K562 (cell line): ENCODE measurements around the gene CRELD2. TPM values are rescaled to one million over a fixed set of nuclear protein-coding genes. Genes with fewer than 3 reads are reported as not detected.

ENCODE experiments used
- ATAC-seq: fragments of 200-7000 bp; cut with Tn5 transposase; 3 replicates; pipeline ENCODE4 v1.9.1; 2020; ENCODE audit warnings: moderate library complexity
- BruUV-seq: library from RNA; stranded (reverse); fragments of 400-500 nt; replicated peaks from 2 replicates; lab custom pipeline; 2021; lab: Mats Ljungman, UMichigan
- CTCF ChIA-PET: fragments of 300-600 bp; formaldehyde crosslinking; extraction: SDS; loops from one replicate; lab custom pipeline; 2021; ENCODE audit warnings: low intra/inter-chr PET ratio; lab: Yijun Ruan, JAX
- POLR2A ChIA-PET: fragments of 300-600, 350-650 bp; sonication (Branson Sonifier 250); formaldehyde crosslinking; extraction: SDS; loops from one replicate; lab custom pipeline; 2021; ENCODE audit warnings: antibody characterized with exemption, inconsistent platforms; lab: Yijun Ruan, JAX
- DNase-seq, 4 experiments: peaks; one replicate each; pipeline versions ENCODE4 v3.0.0 to v3.0.0-alpha.2; 2011 to 2018; ENCODE audit warnings: low spot score in 3 of 4, mixed read lengths in 3 of 4; ENCODE audit errors: extremely low read depth in 1 of 4
- FAIRE-seq: peaks from 2 replicates; lab custom pipeline; 2011; peaks lifted over from hg19 to GRCh38; lab: Jason Lieb, UNC
- H2AFZ ChIP-seq: 2 replicates; pipeline ENCODE4 v1.6.0; 2011; ENCODE audit warnings: low read depth, low read length, control low read depth, inconsistent platforms
- H3K27ac ChIP-seq: fragments of 200-600 bp; 3 replicates; pipeline ENCODE4 v1.8.0; 2011; ENCODE audit warnings: low read depth, mild to moderate bottlenecking, control low read depth, inconsistent platforms, low read length, moderate library complexity, mixed read lengths; ENCODE audit errors: extremely low read depth
- H3K27me3 ChIP-seq, 2 experiments: fragments of 300-600 bp in 1 of 2; 2 replicates in 1 of 2; 3 replicates in 1 of 2; pipeline versions ENCODE4 v1.6.0 to v1.8.0; 2011; ENCODE audit warnings: inconsistent platforms in 2 of 2, low read length in 2 of 2, mild to moderate bottlenecking in 1 of 2, mixed read lengths in 1 of 2, moderate library complexity in 1 of 2; ENCODE audit not compliant: control insufficient read depth in 2 of 2, insufficient read depth in 2 of 2
- H3K36me3 ChIP-seq: fragments of 300-600 bp; 3 replicates; pipeline ENCODE4 v1.8.0; 2011; ENCODE audit warnings: mild to moderate bottlenecking, low read length, inconsistent platforms; ENCODE audit not compliant: control insufficient read depth, insufficient read depth
- H3K4me1 ChIP-seq, 2 experiments: fragments of 200-600 bp in 1 of 2; replicated peaks in 1 of 2; 2 replicates in 1 of 2; 3 replicates in 1 of 2; pipeline versions ENCODE4 v1.5.1 to v1.8.0; 2011; ENCODE audit warnings: inconsistent platforms in 2 of 2, low read length in 2 of 2, mild to moderate bottlenecking in 1 of 2, mixed read lengths in 1 of 2, moderate library complexity in 1 of 2; ENCODE audit not compliant: control insufficient read depth in 2 of 2, insufficient read depth in 2 of 2
- H3K4me2 ChIP-seq: 2 replicates; pipeline ENCODE4 v1.6.1; 2011; ENCODE audit warnings: low read length, control low read depth, inconsistent platforms, mixed read lengths; ENCODE audit not compliant: insufficient read depth
- H3K4me3 ChIP-seq: fragments of 200-600 bp; sonication (generic), shearing (Covaris generic); 2 replicates; pipeline ENCODE4 v1.5.1; 2016; ENCODE audit warnings: control low read depth, inconsistent platforms
- H3K79me2 ChIP-seq: fragments of 200-600 bp; 3 replicates; pipeline ENCODE4 v1.8.0; 2011; ENCODE audit warnings: low read length, inconsistent platforms; ENCODE audit not compliant: control insufficient read depth, insufficient read depth
- H3K9ac ChIP-seq, 2 experiments: 2 replicates each; pipeline versions ENCODE4 v1.6.0 to v1.6.1; 2011; ENCODE audit warnings: low read depth in 2 of 2, low read length in 2 of 2, control low read depth in 1 of 2, inconsistent platforms in 1 of 2, mild to moderate bottlenecking in 1 of 2, mixed read lengths in 1 of 2; ENCODE audit not compliant: insufficient read depth in 1 of 2
- H3K9me1 ChIP-seq: one replicate; pipeline ENCODE4 v1.6.0; 2011; ENCODE audit warnings: inconsistent platforms, mild to moderate bottlenecking, low read length, moderate library complexity; ENCODE audit not compliant: control insufficient read depth, insufficient read depth
- H3K9me3 ChIP-seq: replicated peaks from 2 replicates; pipeline ENCODE4 v1.5.1; 2011; ENCODE audit warnings: low read depth, low read length, inconsistent platforms; ENCODE audit not compliant: control insufficient read depth, insufficient read depth
- H4K20me1 ChIP-seq: replicated peaks from 2 replicates; pipeline ENCODE4 v1.6.1; 2011; ENCODE audit warnings: low read length, inconsistent platforms, mixed read lengths; ENCODE audit not compliant: control insufficient read depth, insufficient read depth
- HNRNPK ChIP-seq: fragments of 200-400 bp; formaldehyde crosslinking; IDR thresholded peaks from one replicate; pipeline ENCODE4 v1.6.1; 2018; ENCODE audit warnings: mild to moderate bottlenecking, low read depth, low read length; ENCODE audit not compliant: poor library complexity, severe bottlenecking
- SMARCA5 ChIP-seq: fragments of 450-650 bp; IDR thresholded peaks from 2 replicates; pipeline ENCODE4 v1.6.1; 2016
- ZBTB8A ChIP-seq: fragments of 450-650 bp; IDR thresholded peaks from 2 replicates; pipeline ENCODE4 v1.6.1; 2018; ENCODE audit warnings: mild to moderate bottlenecking, moderate library complexity; ENCODE audit not compliant: partially characterized antibody
- WGBS: fragments of 100-300 bp; shearing (Covaris generic); methylation state at CpG from one replicate; pipeline ENCODE4 v1.1.6; 2016; ENCODE audit warnings: low coverage, mixed read lengths; ENCODE audit not compliant: insufficient coverage; ENCODE audit errors: missing lambda C conversion rate; 5-methylcytosine and 5-hydroxymethylcytosine counted together
- in situ Hi-C: fragments of 300-500 bp; cut with MboI; formaldehyde crosslinking; loops from 4 replicates; pipeline ENCODE4 v1.15.0; 2018; ENCODE audit warnings: inconsistent platforms, mixed read lengths
- intact Hi-C: fragments of 100-400 bp; cut with micrococcal nuclease; formaldehyde crosslinking; loops from 2 replicates; pipeline ENCODE4 v1.14.2; 2022
- polyA plus RNA-seq, 8 experiments: library from polyadenylated mRNA; depleted of rRNA in 4 of 8; stranded (reverse) in 5 of 8; unstranded in 3 of 8; fragments of >200 nt; fragmentation: Nextera tagmentation in 2 of 8; fragmentation: Illumina TruSeq in 1 of 8; extraction: Ambion mirVana in 2 of 8; extraction: Trizol in 1 of 8; gene quantifications; 2 replicates each; pipeline versions ENCODE4 v1.2.1 to v1.2.3, GENCODE V29; 2011 to 2014; ENCODE audit warnings: inconsistent platforms in 1 of 8, missing spikeins in 1 of 8
- total RNA-seq, 7 experiments: library from RNA; depleted of rRNA in 6 of 7; stranded (reverse); fragments of >200 nt in 6 of 7; fragmentation: Illumina TruSeq in 2 of 7; extraction: Trizol in 2 of 7; gene quantifications; 2 replicates each; pipeline versions ENCODE4 v1.2.1 to v1.2.3, GENCODE V29; 2011 to 2021; ENCODE audit warnings: low replicate concordance in 1 of 7
- TF ChIP-seq, protein P1 (sequence below): fragments of 250-450 bp; sonication (Bioruptor Pico); IDR thresholded peaks from 2 replicates; pipeline ENCODE4 v1.4.0; 2020

CRELD2 gene
- total and polyA plus RNA-seq, 9 of the 15 experiments (the other 6 are each of a cell fraction or from before 2014, with no cell fraction given), result 0.96 to 25.3 (median 8.8) TPM

DNA sequence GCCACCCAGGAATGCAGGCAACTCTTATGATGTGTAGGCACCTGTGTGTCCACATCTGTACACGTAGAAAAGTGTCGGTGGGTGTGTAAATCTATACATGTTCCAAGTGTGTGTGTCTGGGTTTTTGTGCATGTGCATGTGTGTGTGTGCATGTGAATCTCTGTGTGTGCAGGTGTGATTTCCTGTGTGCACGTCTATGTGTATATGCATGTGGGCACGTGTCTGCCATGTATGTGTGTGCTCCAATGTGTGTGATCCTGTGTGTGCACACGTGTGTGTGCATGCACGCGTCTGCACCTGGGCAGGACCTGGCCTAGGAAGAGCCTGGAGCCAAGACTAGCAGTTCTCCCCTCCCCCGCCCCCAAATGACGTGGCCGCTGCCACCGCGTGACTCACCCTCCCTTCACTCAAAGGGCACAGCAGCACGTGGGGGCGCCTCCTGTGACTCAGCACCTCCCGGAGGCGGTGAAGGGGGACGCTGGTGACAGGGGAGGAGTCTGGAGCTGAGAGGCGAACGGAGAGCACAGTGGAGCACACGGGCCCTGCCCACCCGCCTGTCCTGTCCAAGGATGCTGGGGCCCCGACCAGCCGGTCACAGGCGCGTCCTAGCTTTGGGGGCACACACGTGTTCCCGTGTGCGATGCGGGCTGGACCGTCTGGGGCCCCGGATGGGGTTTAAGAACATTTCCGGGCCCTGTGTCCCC lies 52.2 kb downstream of the CRELD2 start (continued):
- TF ChIP-seq HNRNPK (no peak), SMARCA5 (no peak), ZBTB8A (no peak)
- TF ChIP-seq, protein P1, sequence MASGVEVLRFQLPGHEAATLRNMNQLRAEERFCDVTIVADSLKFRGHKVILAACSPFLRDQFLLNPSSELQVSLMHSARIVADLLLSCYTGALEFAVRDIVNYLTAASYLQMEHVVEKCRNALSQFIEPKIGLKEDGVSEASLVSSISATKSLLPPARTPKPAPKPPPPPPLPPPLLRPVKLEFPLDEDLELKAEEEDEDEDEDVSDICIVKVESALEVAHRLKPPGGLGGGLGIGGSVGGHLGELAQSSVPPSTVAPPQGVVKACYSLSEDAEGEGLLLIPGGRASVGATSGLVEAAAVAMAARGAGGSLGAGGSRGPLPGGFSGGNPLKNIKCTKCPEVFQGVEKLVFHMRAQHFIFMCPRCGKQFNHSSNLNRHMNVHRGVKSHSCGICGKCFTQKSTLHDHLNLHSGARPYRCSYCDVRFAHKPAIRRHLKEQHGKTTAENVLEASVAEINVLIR (CRISPR knock-in tag), result peak; percentile 61

DNA sequence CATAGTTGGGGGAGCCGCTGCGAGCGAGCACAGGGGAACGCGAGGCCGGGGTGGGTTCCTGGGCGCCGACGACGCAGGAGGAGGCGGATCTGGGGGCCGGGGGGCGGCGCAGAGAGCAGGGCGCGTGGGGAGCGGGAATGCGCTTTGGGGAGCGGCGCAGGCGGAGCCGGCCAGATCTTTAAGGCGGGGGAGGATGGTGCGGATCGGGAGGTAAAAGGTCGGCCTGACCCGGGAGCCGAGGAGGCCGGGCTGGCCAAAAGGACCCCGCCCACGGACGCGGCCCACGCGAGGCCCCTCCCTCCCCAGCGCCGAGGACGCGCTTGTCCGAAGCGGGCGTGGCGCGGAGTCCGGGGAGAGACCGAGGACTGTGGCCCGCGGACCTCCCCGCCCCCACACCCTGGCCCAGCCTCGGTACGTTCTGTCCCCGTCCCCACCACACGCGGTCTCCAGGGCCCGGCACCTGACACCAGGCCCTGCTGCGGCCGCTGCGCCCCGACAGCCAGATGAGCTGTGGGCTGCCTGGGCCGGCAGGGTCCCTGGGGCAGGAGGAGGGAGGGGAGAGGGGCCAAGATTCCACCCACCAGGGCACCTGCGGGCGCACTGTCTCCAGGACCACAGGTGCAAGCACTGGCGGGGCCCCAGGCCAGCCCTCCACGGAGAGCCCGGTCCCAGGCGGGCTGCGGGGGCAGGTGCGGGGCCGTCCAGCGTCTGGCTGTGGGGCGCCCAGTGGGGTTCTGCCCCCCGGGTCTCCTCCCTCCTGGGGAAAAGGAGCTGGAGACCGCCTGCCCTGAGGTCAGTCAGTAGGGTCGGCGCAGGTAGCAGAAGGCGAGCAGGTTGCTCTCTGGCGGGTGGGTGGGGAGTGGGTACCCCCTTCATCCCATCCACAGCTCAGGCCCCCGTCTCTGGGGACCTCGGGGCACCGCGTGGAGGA lies 53.1 kb downstream of the CRELD2 start:
- Histone ChIP-seq H3K27me3 (no peaks in the 10 kb centered on the region; a peak in 1 of 5 replicates), H3K4me1 (peaks cover 21 to 79% of the 10 kb centered on the region in 2 experiments), H3K27ac (peak overlapping the region; percentile 90), H4K20me1 (no peaks in the 10 kb centered on the region), H3K9me3 (no peaks in the 10 kb centered on the region), H3K9me1 (peaks cover 4% of the 10 kb centered on the region), H3K4me3 (peak overlapping the region; percentile 40), H2AFZ (peak overlapping the region; percentile 70), H3K9ac (peak overlapping the region; percentile 77 to 94), H3K79me2 (peaks cover 5% of the 10 kb centered on the region; the same call in 2 of the 3 replicates), H3K4me2 (peak overlapping the region; percentile 70; the same call in 1 of the 2 replicates), H3K36me3 (no peaks in the 10 kb centered on the region)
- WGBS, result 2% methylated on average over 12 of the region's 81 CpGs
- ChIA-PET CTCF (no interaction called here), POLR2A (interaction anchor here (1.2 to 2.0 kb wide), 3 partner anchors 9 to 12 kb away, joined by 4 to 9 read pairs (median 5); no protein-coding TSS in a partner anchor)
- BruUV-seq, result TSS peak; percentile 71
- peak; percentile 78 to 87 (median 82) for DNase-seq
- intact Hi-C loops, result loop anchor here (5.0 kb wide), 1 partner anchor 39 kb away; no protein-coding TSS in a partner anchor
- no peak for FAIRE-seq
- in situ Hi-C loops, result no loop called here
- peak; percentile 78 for ATAC-seq
